WTC11 (cell line): Measurements from ENCODE around the gene NKPD1. TPM values are rescaled to one million over a fixed set of nuclear protein-coding genes. Genes with fewer than 3 reads are reported as not detected.

Experiments
- ATAC-seq: fragments of 200-7000 bp; cut with Tn5 transposase; 2 replicates; pipeline ENCODE4 v1.10.0; 2021; ENCODE audit warnings: mild to moderate bottlenecking, moderate library complexity
- CTCF ChIA-PET: fragments of 300-600 bp; sonication (Branson Sonifier 250); formaldehyde crosslinking; loops from one replicate; lab custom pipeline; 2021; ENCODE audit warnings: antibody characterized with exemption; lab: Charles Lee
- POLR2A ChIA-PET: fragments of 350-600 bp; sonication (Branson Sonifier 250); formaldehyde crosslinking; loops from one replicate; lab custom pipeline; 2021; ENCODE audit warnings: antibody characterized with exemption; lab: Charles Lee
- DNase-seq: peaks from one replicate; pipeline ENCODE4 v3.0.0; 2021; ENCODE audit warnings: low spot score
- H3K27ac Mint-ChIP-seq: 2 replicates; pipeline ENCODE4 v1.8.0; 2021; ENCODE audit warnings: mixed read lengths
- H3K27me3 Mint-ChIP-seq: 2 replicates; pipeline ENCODE4 v1.8.0; 2021; ENCODE audit warnings: low read depth, mild to moderate bottlenecking, moderate library complexity, mixed read lengths
- H3K36me3 Mint-ChIP-seq: 2 replicates; pipeline ENCODE4 v1.8.0; 2021; ENCODE audit warnings: mixed read lengths
- H3K4me1 Mint-ChIP-seq: 2 replicates; pipeline ENCODE4 v1.8.0; 2022; ENCODE audit warnings: mixed read lengths
- H3K4me3 Mint-ChIP-seq: 2 replicates; pipeline ENCODE4 v1.8.0; 2021; ENCODE audit warnings: mild to moderate bottlenecking, moderate library complexity, mixed read lengths
- H3K9me3 Mint-ChIP-seq: 2 replicates; pipeline ENCODE4 v1.8.0; 2021; ENCODE audit warnings: mixed read lengths
- E2F4 ChIP-seq: sonication (generic); formaldehyde crosslinking; IDR thresholded peaks from 2 replicates; pipeline ENCODE4 v1.8.1; 2022; ENCODE audit warnings: low read depth, mild to moderate bottlenecking, moderate library complexity, missing genetic modification reagents, borderline replicate concordance
- E2F5 ChIP-seq: sonication (generic); formaldehyde crosslinking; IDR thresholded peaks from 2 replicates; pipeline ENCODE4 v1.8.1; 2022; ENCODE audit warnings: mild to moderate bottlenecking, moderate library complexity, missing genetic modification reagents
- EMX1 ChIP-seq: fragments of 250-450 bp; sonication (Bioruptor Pico); IDR thresholded peaks from 2 replicates; pipeline ENCODE4 v1.8.0; 2021; ENCODE audit warnings: mild to moderate bottlenecking
- GRHL2 ChIP-seq: fragments of 250-450 bp; sonication (Bioruptor Pico); IDR thresholded peaks from 2 replicates; pipeline ENCODE4 v1.8.0; 2022; ENCODE audit warnings: mild to moderate bottlenecking, moderate library complexity; ENCODE audit not compliant: insufficient replicate concordance, severe bottlenecking
- IRF2 ChIP-seq: sonication (generic); formaldehyde crosslinking; IDR thresholded peaks from 2 replicates; pipeline ENCODE4 v1.8.0; 2022; ENCODE audit warnings: low read depth, missing genetic modification reagents, borderline replicate concordance
- MXD4 ChIP-seq: fragments of 250-450 bp; sonication (Bioruptor Pico); IDR thresholded peaks from 2 replicates; pipeline ENCODE4 v1.8.0; 2021; ENCODE audit warnings: mild to moderate bottlenecking, moderate library complexity, borderline replicate concordance
- NFATC4 ChIP-seq: fragments of 250-450 bp; sonication (Bioruptor Pico); IDR thresholded peaks from 2 replicates; pipeline ENCODE4 v1.9.0; 2021; ENCODE audit warnings: mild to moderate bottlenecking
- NR1H2 ChIP-seq: sonication (generic); formaldehyde crosslinking; IDR thresholded peaks from 2 replicates; pipeline ENCODE4 v1.9.0; 2021; ENCODE audit warnings: mild to moderate bottlenecking, moderate library complexity, missing genetic modification reagents
- SMAD4 ChIP-seq: sonication (generic); formaldehyde crosslinking; IDR thresholded peaks from 2 replicates; pipeline ENCODE4 v1.8.0; 2022; ENCODE audit warnings: mild to moderate bottlenecking, missing genetic modification reagents
- USF2 ChIP-seq: sonication (generic); formaldehyde crosslinking; IDR thresholded peaks from 2 replicates; pipeline ENCODE4 v1.8.1; 2023; ENCODE audit warnings: mild to moderate bottlenecking, missing genetic modification reagents, moderate library complexity
- ZBTB21 ChIP-seq: sonication (generic); formaldehyde crosslinking; IDR thresholded peaks from 2 replicates; pipeline ENCODE4 v1.8.1; 2023; ENCODE audit warnings: mild to moderate bottlenecking, missing genetic modification reagents, borderline replicate concordance
- ZMAT4 ChIP-seq: fragments of 250-450 bp; sonication (Bioruptor Pico); IDR thresholded peaks from 2 replicates; pipeline ENCODE4 v1.9.0; 2021; ENCODE audit warnings: mild to moderate bottlenecking
- ZNF121 ChIP-seq: sonication (generic); formaldehyde crosslinking; IDR thresholded peaks from 2 replicates; pipeline ENCODE4 v1.8.0; 2023; ENCODE audit warnings: missing genetic modification reagents
- ZNF532 ChIP-seq: fragments of 250-450 bp; sonication (Bioruptor Pico); IDR thresholded peaks from 2 replicates; pipeline ENCODE4 v1.9.0; 2021; ENCODE audit warnings: mild to moderate bottlenecking, borderline replicate concordance
- total RNA-seq: library from RNA; stranded (reverse); gene quantifications from 3 replicates; pipeline ENCODE4 v1.2.3, GENCODE V29; 2021
- TF ChIP-seq, protein P1 (sequence below): sonication (generic); formaldehyde crosslinking; IDR thresholded peaks from 2 replicates; pipeline ENCODE4 v1.8.0; 2023; ENCODE audit warnings: missing genetic modification reagents
- TF ChIP-seq, protein P2 (sequence below): fragments of 250-450 bp; sonication (Bioruptor Pico); conservative IDR thresholded peaks from 2 replicates; pipeline ENCODE4 v1.9.0; 2021; ENCODE audit warnings: mild to moderate bottlenecking
- TF ChIP-seq, protein P3 (sequence below): fragments of 250-450 bp; sonication (Bioruptor Pico); IDR thresholded peaks from 2 replicates; pipeline ENCODE4 v1.8.0; 2021; ENCODE audit warnings: mild to moderate bottlenecking

Gene NKPD1
- total RNA-seq, 1 experiment from 2014 or later = 0.57 TPM

GRCh38 chr19:45142016-45142725 is 18.6 kb downstream of the NKPD1 start:
- ChIA-PET CTCF (interaction anchor here (0.7 to 2.2 kb wide), 7 partner anchors 10 to 197 kb away, joined by 3 to 7 read pairs (median 4); no protein-coding TSS in a partner anchor), POLR2A (no interaction called here)
- Mint-ChIP-seq H3K27ac (no peak overlapping the region), H3K36me3 (peaks cover 10% of the 10 kb centered on the region), H3K9me3 (no peaks in the 10 kb centered on the region), H3K4me3 (no peak overlapping the region), H3K27me3 (no peaks in the 10 kb centered on the region), H3K4me1 (peaks cover 10% of the 10 kb centered on the region)
- DNase-seq (no peak), ATAC-seq (no peak)
- no peak for TF ChIP-seq IRF2 (CRISPR knock-in tag)
- no peak for TF ChIP-seq ZBTB21
- no peak for TF ChIP-seq EMX1 (CRISPR knock-in tag)
- TF ChIP-seq SMAD4 (CRISPR knock-in tag) = no peak
- no peak for TF ChIP-seq NR1H2 (CRISPR knock-in tag)
- TF ChIP-seq, protein P1, sequence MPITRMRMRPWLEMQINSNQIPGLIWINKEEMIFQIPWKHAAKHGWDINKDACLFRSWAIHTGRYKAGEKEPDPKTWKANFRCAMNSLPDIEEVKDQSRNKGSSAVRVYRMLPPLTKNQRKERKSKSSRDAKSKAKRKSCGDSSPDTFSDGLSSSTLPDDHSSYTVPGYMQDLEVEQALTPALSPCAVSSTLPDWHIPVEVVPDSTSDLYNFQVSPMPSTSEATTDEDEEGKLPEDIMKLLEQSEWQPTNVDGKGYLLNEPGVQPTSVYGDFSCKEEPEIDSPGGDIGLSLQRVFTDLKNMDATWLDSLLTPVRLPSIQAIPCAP (CRISPR knock-in tag) = no peak
- no peak for TF ChIP-seq NFATC4
- no peak for TF ChIP-seq MXD4 (CRISPR knock-in tag)
- no peak for TF ChIP-seq USF2 (CRISPR knock-in tag)
- no peak for TF ChIP-seq ZMAT4 (CRISPR knock-in tag)
- TF ChIP-seq GRHL2 (CRISPR knock-in tag) = no peak
- TF ChIP-seq ZNF532 (CRISPR knock-in tag) = no peak
- no peak for TF ChIP-seq E2F4
- no peak for TF ChIP-seq ZNF121 (CRISPR knock-in tag)
- TF ChIP-seq, protein P2, sequence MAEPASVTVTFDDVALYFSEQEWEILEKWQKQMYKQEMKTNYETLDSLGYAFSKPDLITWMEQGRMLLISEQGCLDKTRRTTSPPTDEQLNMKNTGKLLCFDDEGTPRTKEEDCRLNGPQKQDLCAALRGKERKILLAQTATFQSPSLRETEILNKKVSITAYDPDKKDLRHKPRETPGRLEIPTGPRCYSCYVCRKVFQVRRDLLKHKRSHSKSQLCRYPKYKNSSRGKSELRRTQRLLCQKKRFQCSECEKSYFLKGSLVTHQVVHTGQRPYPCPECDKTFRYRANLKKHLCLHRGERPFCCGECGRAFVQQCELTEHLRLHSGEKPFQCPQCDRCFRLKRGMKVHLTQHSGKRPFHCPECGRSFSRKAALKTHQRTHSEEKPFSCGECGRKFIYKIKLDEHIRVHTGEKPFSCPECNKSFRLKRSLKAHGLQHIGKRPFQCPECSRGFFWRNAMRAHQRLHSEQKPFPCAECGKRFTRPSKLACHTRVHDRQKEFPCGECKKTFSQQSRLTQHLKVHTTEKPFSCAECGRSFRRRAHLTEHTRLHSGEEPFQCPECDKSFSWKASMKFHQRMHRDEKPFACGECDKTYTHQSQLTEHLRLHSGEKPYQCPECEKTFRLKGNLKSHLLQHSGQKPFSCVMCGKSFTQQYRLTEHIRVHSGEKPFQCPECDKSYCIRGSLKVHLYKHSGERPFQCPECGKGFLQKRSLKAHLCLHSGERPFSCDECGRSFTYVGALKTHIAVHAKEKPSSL (CRISPR knock-in tag) = no peak
- TF ChIP-seq, protein P3, sequence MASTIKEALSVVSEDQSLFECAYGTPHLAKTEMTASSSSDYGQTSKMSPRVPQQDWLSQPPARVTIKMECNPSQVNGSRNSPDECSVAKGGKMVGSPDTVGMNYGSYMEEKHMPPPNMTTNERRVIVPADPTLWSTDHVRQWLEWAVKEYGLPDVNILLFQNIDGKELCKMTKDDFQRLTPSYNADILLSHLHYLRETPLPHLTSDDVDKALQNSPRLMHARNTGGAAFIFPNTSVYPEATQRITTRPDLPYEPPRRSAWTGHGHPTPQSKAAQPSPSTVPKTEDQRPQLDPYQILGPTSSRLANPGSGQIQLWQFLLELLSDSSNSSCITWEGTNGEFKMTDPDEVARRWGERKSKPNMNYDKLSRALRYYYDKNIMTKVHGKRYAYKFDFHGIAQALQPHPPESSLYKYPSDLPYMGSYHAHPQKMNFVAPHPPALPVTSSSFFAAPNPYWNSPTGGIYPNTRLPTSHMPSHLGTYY (CRISPR knock-in tag) = no peak
- TF ChIP-seq E2F5 (CRISPR knock-in tag) = no peak
- TF ChIP-seq, all 79 proteins: peak for 0
